ENCODE results near the gene PTPRQ.

PTPRQ gene

DNA sequence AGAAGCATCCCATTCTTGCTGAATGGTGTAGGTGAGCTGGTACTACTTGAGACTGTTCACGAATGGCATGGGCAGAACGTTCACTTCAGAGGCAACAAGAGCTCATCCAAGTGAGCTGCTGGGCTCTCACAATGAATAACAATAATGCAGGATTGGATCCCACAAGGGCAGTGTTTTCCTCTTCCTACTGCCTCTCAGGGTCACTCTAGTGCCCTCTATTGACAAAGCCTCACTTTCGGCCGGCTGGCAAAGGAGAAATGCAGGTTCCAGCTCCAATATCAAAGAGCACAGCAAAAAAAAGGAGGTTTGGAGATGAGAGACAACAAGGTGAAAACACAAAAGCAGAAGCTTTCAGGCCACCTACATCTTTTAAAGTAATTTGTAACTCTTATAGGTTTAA lies 188.8 kb downstream of the PTPRQ start:
- TF ChIP-seq, protein P1, sequence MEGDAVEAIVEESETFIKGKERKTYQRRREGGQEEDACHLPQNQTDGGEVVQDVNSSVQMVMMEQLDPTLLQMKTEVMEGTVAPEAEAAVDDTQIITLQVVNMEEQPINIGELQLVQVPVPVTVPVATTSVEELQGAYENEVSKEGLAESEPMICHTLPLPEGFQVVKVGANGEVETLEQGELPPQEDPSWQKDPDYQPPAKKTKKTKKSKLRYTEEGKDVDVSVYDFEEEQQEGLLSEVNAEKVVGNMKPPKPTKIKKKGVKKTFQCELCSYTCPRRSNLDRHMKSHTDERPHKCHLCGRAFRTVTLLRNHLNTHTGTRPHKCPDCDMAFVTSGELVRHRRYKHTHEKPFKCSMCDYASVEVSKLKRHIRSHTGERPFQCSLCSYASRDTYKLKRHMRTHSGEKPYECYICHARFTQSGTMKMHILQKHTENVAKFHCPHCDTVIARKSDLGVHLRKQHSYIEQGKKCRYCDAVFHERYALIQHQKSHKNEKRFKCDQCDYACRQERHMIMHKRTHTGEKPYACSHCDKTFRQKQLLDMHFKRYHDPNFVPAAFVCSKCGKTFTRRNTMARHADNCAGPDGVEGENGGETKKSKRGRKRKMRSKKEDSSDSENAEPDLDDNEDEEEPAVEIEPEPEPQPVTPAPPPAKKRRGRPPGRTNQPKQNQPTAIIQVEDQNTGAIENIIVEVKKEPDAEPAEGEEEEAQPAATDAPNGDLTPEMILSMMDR (IDR thresholded peaks at IDR 0.05; ENCODE audit: low read depth, low read length): peak; percentile 32
- no peak overlapping the region for H3K4me3 ChIP-seq (ENCODE audit: low read depth, low read length)

DNA sequence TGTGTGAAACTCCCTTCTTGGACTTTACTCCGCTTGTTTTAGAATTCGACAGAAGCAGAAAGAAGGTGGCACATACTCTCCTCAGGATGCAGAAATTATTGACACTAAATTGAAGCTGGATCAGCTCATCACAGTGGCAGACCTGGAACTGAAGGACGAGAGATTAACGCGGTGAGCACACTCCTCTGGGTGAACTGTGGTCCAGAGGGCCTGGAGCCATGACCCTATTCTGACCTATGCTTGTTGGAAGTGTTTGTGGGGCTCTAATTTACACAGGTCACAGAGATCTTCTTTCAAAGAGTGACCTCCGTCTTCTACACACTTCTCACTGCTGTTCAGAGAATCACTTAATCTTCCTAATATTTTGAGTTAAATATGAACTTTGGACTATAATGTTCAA lies 190.9 kb downstream of the PTPRQ start:
- TF ChIP-seq, protein P1 (IDR thresholded peaks at IDR 0.05; ENCODE audit: low read depth, low read length): no peak
- H3K4me3 ChIP-seq (ENCODE audit: low read depth, low read length): no peak overlapping the region

DNA sequence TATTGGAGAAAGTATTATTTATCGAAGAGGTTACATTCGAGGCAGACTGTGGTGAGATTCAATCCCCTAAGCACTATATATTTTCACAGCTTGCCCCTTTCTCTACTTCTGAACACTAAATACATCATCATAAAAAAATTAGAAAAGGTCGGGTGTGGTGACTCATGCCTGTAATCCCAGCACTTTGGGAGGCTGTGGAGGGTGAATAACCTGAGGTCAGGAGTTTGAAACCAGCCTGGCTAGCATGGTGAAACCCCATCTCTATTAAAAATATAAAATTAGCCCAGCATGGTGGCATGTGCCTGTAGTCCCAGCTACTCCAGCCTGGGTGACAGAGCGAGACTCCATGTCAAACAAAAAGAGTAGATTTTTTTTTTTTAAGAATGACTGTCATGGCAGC lies 192.8 kb downstream of the PTPRQ start:
- no peak overlapping the region for H3K4me3 ChIP-seq (ENCODE audit: low read depth, low read length)
- TF ChIP-seq, protein P1 (IDR thresholded peaks at IDR 0.05; ENCODE audit: low read depth, low read length): no peak

DNA sequence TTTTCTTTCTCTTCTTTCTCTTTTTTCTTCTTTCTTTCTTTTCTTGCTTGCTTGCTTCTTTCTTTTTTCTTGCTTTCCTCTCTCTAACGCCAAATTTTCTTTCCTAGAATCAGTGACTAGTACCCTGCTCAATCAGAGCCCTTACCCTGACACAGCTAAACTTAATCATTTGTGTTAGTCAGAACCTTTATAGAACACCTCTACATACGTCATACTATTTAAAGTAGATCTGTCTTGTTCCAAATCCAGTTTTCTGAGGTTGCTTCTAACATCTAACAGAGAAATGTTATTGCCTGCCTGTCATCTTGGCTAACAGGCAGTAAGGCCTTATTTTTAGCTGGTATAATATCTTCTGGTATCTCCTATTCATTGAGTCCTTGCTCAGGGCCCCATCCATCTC lies 197.9 kb downstream of the PTPRQ start:
- no peak overlapping the region for H3K4me3 ChIP-seq (ENCODE audit: low read depth, low read length)
- TF ChIP-seq, protein P1 (IDR thresholded peaks at IDR 0.05; ENCODE audit: low read depth, low read length): no peak

DNA sequence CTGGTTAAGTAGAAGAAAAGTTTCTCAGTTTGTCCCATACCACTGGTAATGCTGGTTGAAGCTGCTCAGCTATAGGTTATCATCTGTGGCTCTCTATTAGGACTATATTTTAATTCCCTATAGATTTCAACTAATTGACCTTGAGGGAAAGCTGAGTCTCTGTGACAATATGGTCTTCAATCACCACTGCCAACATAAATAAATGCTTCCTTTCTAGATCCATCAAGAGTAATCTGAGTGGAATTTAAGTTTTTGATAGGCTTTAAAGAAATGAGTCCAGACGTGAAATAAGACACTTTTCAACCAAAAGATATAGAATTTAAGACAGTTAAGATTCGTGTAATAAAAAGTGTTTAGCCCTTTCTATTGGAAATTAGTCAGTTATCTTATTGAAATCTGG lies 199.9 kb downstream of the PTPRQ start:
- no peak overlapping the region for H3K4me3 ChIP-seq (ENCODE audit: low read depth, low read length)
- TF ChIP-seq, protein P1 (IDR thresholded peaks at IDR 0.05; ENCODE audit: low read depth, low read length): no peak

DNA sequence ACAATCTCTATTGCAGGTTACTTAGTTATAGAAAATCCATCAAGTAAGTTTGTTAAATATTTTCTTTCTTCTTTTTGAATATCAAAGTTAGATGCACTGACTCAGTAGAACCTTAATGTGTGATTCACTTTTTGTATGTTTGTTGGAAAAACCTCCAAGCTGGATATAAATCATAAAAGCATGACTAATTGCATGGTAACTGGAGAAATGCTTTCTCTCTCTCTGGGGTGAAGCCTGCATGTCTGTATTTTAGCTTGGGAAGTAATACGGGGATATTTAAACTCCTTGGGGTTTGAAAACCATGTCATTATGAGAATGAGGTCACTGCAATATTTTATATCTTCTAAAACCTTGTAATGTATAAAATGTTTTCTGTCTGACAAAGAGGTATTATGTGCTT lies 204.8 kb downstream of the PTPRQ start:
- TF ChIP-seq, protein P1 (IDR thresholded peaks at IDR 0.05; ENCODE audit: low read depth, low read length): no peak
- H3K4me3 ChIP-seq (ENCODE audit: low read depth, low read length): no peak overlapping the region

DNA sequence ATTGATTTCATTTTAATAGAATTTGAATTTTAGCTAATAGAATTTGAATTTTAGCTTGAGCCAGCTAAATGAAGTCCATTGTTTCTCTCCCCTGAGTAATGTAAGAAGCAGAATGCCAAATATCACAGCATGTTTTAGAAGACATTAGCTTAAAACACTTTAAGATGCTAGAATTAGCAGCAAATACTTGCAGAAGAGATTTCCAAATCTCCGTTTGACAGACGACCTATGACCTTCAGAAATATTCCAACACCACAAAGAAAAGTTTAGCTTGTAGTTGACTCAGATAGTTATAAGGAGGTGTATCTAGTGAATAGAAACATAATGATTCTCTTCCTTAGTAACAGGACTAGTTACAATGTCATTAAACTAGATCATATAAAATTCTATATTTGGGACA lies 211.7 kb downstream of the PTPRQ start:
- TF ChIP-seq, protein P1 (IDR thresholded peaks at IDR 0.05; ENCODE audit: low read depth, low read length): no peak
- no peak overlapping the region for H3K4me3 ChIP-seq (ENCODE audit: low read depth, low read length)

Data from WI38 (cell line).